Measurements from ENCODE around the gene SAMD9L. TPM values are rescaled to one million over a fixed set of nuclear protein-coding genes. Genes with fewer than 3 reads are reported as not detected.

SAMD9L gene
- total RNA-seq (2014; rRNA removed; shearing (Covaris generic)), result 28.4 and 37.7 TPM in 2 replicates

DNA sequence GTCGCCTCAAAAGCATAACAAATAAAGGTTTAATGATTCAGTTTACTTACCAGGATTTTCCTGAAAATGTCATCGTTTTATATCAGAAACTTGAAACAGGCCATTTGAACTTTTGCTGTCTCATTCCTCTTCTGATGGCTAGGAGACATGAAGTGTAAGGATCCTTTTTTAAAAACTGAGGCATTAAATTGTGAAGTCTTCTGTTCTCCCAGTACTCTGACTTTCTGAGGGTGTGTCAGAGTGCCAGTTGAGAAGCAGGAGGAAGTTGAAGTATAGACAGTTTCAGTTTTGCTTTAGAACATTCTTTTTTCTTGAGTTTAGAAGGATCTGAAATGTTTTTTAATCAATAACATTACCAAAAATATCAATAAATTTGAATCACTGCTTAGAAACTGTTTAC, at the start of gene SAMD9L:
Gene SAMD9L, minus strand, starts transcription at position 242 of the 400 bp plus-strand sequence. CDS start 12,414 bp downstream, outside the sequence.
- peak; percentile 31 for DNase-seq (ENCODE audit: low spot score)

GRCh38 chr7:93196336-93196735, 48.2 kb upstream of the SAMD9L start:
- DNase-seq (ENCODE audit: low spot score), result no peak

- peak; percentile 40 for DNase-seq (ENCODE audit: low spot score)
Observed at GRCh38 chr7:93194386-93194785, 46.2 kb upstream of the SAMD9L start.

DNA sequence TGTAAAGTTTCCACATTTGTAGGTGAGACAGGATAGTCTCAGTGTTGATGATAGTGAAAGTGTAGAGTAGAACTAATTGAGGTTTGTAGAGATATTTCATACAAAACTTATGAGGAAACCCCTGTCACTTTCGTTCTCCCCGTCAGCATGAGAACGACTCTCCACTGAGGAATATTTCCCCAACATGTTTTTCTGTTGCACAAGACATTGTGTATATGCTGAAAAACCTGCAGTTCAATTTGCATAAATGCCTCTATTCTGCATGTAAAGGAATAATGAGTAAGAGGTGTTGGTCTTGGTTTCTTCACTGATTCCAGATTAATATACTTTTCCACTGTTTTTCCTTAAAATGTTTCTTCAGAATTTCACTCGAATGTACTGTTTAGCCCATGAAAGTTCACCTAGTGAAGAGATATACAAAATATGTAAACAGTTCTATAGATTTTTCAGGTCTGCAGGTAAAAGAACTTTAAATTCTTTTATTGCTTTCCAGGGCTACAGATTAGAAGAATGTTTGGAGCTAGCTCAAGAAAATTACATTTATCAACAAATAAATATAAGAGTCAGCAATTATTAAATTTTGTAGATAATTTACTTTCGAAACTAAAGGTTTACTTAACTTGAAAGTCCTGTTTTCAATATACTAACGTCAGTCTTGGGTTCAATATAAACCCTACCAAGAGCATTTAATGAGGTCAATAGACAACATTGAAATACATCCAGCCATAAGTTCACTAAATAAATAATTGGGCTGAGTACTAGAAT, 40.9 kb upstream of the SAMD9L start:
- DNase-seq (ENCODE audit: low spot score), result no peak

GRCh38 chr7:93185303-93186027, 37.3 kb upstream of the SAMD9L start:
- DNase-seq (ENCODE audit: low spot score), result peak; percentile 8

GRCh38 chr7:93179173-93179572, 31.0 kb upstream of the SAMD9L start:
- DNase-seq (ENCODE audit: low spot score), result no peak

GRCh38 chr7:93178213-93178612, 30.0 kb upstream of the SAMD9L start:
- DNase-seq (ENCODE audit: low spot score), result peak; percentile 25

DNA sequence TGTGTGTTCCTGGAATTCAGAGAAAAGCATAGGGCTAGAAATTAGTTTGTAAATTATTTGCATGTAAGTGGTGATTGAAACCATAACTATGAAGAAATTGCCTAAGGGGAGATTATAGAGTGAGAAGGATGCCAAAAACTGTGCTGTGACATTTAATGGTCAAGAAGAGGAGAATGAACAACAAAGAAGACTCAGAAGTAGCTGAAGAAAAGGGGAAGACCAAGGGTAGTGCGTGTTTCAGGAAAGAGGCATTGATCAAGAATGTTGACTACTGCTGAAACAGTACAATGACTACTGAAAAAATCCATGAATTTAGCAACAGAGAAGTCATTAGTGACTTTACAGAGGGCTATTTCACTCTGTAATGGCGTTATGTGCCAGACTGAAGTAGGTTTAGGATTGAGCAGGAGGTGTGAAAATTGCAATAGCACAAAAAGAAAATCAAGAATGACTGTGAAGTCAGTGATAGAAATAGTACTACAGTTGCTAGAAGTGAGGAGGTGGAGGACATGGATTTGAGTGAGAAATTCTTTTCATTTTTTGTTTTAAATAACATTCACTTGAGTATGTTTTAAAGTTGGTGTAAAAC, 28.9 kb upstream of the SAMD9L start:
- DNase-seq (ENCODE audit: low spot score), result no peak

DNA sequence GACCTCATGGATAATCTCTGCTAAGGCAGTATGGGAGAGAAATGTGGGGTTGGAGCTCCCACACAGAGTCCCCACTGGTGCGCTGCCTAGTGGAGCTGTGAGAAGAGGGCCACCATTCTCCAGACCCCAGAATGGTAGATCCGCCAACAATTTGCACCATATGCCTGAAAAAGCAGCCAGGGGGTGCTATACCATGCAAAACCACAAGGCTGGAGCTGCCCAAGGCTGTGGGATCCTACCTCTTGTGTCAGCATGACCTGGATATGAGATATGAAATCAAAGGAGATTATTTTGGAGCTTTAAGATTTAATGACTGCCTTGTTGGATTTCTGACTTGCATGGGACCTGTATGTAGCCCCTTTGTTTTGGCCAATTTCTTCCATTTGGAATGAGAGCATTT, 27.0 kb upstream of the SAMD9L start:
- no peak for DNase-seq (ENCODE audit: low spot score)

DNA sequence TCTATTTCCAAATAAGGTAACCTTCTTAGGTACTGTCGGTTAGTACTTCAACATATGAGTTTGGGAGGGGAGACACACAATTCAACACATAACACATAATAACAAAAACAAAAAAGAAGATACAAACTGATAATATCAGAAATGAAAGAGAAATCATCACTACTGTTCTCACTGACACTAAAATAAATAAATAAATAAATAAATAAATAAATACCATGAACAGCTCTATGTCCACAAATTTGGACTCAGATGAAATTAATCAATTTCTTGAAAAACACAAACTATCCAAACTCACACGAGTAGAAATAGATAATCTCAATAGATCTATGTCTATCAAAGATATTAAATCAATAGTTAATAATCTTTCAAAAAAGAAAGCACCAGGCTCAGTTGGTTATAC, 24.5 kb upstream of the SAMD9L start:
- no peak for DNase-seq (ENCODE audit: low spot score)

DNA sequence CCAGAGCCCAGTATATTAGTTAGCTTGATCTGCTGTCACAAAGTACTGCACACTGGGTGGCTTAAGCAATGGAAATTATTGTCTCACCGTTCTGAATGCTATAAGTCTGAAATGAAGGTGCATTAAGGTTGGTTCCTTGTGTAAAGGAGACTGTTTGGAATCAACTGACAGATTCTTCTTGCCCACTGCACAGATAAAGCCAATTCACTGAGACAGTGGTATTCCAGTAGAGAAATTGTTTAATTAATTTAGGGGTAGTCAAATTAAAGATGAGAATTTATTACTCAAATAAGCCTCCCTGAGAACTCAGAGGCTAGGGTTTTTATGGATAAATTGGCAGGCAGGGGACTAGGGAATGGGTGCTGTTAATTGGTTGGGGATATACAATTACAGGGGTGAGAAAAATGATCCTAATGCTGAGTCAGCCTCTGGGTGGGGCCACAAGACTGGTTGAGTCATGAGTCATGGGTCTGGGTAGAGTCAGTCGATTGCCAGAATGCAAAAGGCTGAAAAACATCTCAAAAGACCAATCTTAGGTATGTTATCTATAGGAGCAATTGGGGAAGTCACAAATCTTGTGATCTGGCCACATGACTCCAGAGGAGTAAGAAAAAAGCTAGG, 23.5 kb upstream of the SAMD9L start:
- DNase-seq (ENCODE audit: low spot score), result peak; percentile 36

DNA sequence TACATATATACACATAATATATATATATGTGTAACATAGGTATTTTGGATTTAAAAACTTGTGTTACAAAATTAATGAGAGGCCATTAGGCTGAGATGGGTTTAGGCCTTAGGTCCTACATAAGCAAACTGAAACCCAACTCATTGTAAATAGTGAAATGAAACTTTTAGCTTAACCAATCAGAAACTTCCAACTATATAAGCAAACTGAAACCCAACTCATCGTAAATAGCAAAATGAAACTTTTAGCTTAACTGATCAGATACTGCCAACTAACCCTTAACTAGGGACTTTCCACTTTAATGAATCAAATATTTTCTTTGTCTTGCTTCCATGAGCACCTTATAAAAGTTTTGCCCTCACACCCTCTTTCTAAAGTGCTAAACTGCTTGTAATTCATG, 17.3 kb upstream of the SAMD9L start:
- DNase-seq (ENCODE audit: low spot score), result peak; percentile 38

- DNase-seq (ENCODE audit: low spot score), result no peak
Observed at GRCh38 chr7:93164766-93165165, 16.6 kb upstream of the SAMD9L start.

- peak; percentile 24 for DNase-seq (ENCODE audit: low spot score)
Observed at GRCh38 chr7:93161181-93161762, 13.1 kb upstream of the SAMD9L start.

DNA sequence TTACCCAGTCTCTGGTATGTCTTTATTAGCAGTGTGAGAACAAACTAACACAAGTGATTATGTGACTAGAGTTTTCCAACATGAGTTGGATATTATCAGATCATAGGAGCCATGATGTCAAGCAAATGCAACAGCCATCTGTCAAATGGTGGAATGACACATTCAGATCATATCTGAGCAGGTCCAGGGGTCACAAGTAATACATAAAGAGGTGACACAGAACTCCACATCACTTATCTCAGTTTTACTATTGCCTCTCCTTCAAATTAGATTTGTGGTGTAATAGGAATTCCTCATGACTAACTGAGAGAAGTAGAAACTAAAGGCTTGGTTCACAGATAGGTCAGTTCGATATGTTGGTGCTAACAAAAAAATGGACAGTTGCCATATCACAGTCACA, 12.2 kb upstream of the SAMD9L start:
- peak; percentile 63 for DNase-seq (ENCODE audit: low spot score)

GRCh38 chr7:93159490-93159889, 11.3 kb upstream of the SAMD9L start:
- peak; percentile 77 for DNase-seq (ENCODE audit: low spot score)

GRCh38 chr7:93156884-93157283, 8.7 kb upstream of the SAMD9L start:
- DNase-seq (ENCODE audit: low spot score), result peak; percentile 46

DNA sequence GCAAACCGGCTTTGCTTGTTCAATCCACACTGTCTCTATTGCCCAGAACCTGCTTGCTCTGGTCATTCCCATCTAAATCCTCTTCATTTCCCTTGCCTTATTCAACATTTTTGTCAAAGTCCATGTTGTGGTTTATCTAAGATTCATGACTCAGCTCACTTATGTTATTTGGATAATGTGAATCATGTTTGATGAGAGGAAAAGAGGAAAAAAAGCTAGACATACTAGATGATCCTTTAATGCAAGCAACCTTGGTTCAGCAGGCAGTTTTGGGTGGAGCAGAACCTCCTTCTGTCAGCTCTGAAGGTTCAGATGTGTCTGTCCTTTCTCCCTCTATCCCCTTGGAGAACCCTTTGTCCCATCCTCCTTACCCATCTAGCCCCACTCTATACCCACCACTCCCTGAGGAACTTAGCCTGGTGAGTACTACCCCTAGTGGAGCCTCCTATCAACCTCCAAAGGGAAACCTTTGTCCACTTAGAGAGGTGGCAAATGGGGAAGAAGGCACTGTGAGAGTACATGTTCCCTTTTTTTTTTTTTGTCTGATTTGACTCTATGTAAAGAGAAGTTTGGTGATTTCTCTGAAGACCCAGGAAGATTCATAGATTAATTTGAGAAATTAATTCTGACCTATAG, 2.1 kb upstream of the SAMD9L start:
- peak; percentile 60 for DNase-seq (ENCODE audit: low spot score)

- no peak for DNase-seq (ENCODE audit: low spot score)
Observed at GRCh38 chr7:93148727-93149126, 542 bp upstream of the SAMD9L start.

DNA sequence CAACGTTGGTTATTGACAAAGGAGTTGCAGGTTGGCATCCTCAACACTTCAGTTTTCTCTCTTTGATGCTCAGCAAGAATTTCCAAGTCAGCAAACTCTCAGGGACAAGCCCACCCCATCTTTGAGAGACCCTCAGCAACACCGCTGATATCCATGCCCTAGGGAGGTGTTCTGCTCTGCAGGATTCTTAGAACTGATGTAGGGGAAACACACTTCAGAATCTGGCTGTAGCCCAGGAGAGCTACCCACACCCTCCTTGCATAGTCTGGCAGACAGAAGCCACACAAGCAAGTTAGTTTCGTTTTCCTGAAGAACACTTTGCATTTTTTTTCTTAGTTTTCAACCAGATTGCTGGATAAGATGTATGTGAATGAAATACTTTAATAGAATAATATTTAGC, 822 bp downstream of the SAMD9L start:
- DNase-seq (ENCODE audit: low spot score), result peak; percentile 68

DNA sequence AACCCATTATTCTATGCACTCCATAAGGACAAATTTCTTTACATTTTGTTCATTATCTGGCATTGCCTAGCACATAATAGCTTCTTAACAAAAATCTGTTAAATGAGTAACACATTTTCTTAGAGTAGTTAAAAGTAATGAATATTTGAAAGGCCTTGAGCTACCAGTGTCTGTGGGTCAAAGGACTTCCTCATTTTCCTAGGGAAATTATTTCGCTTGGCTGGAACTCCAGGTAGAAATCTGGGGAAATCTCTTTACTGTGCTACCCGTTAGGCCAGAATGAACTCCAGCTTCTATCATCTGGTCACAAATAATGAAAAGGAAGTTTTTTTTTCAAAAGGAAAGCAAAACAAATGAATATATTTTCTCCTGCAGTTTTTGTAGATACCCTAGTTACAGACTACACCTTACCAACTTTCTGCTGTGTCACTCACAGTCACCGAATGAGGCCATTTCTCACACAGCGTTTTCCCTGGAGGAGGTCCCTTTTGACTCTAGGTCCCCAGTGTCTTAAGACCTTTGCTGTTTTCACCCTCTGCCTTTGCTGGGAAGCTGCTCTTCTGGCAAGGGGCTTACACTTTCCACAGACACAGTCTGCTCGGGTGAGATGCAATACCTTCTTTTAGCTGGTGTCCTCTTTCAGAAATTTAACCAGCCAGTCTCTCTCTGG, 1.6 kb downstream of the SAMD9L start:
- DNase-seq (ENCODE audit: low spot score), result peak; percentile 44

Data from A172 (cell line).